Mesenteric fat pad (tissue), 1 donor: ENCODE measurements around the gene FBXO11. TPM values are rescaled to one million over a fixed set of nuclear protein-coding genes. Genes with fewer than 3 reads are reported as not detected.
"Not testable (repeated sequence)": the region's sequence is repeated elsewhere in the genome, so short reads cannot be mapped to it uniquely, and the experiment has no call there.

Source experiments
- DNase-seq: peaks from one replicate; pipeline ENCODE4 v3.0.0-alpha.2; 2020; ENCODE audit warnings: low spot score
- total RNA-seq: library from RNA; stranded (reverse); fragmentation: NEBNext Ultra II Directional; extraction: Animal tissue kit (Norgen Biotek cat#: 25700); gene quantifications from one replicate; pipeline ENCODE4 v1.2.1, GENCODE V29; 2021
- donor health status: DM: yes; HTN: yes; CAD: no.

The FBXO11 gene
- total RNA-seq, 1 donor from 2014 or later: 59.3 TPM

GRCh38 chr2:47899915-47900816, 6.1 kb downstream of the FBXO11 start:
- DNase-seq: no peak

- no peak for DNase-seq
Observed at GRCh38 chr2:47897883-47898731, 8.2 kb downstream of the FBXO11 start.

- DNase-seq: not testable (repeated sequence)
Observed at GRCh38 chr2:47897191-47897882, 9.0 kb downstream of the FBXO11 start.

- DNase-seq: no peak
Observed at GRCh38 chr2:47896450-47896968, 9.8 kb downstream of the FBXO11 start.

GRCh38 chr2:47893771-47894170, 12.5 kb downstream of the FBXO11 start:
- DNase-seq: no peak

- DNase-seq: no peak
Observed at GRCh38 chr2:47892338-47892730, 14.0 kb downstream of the FBXO11 start.

GRCh38 chr2:47891369-47892337, 14.6 kb downstream of the FBXO11 start:
- DNase-seq: no peak

GRCh38 chr2:47890711-47891368, 15.5 kb downstream of the FBXO11 start:
- no peak for DNase-seq

GRCh38 chr2:47888581-47889280, 17.6 kb downstream of the FBXO11 start:
- DNase-seq: no peak

GRCh38 chr2:47876912-47877311, 29.4 kb downstream of the FBXO11 start:
- no peak for DNase-seq

GRCh38 chr2:47872941-47873340, 33.4 kb downstream of the FBXO11 start:
- no peak for DNase-seq

- DNase-seq: no peak
Observed at GRCh38 chr2:47870641-47871540, 35.4 kb downstream of the FBXO11 start.

- DNase-seq: no peak
Observed at GRCh38 chr2:47869859-47870595, 36.3 kb downstream of the FBXO11 start.

GRCh38 chr2:47868611-47869352, 37.5 kb downstream of the FBXO11 start:
- no peak for DNase-seq

- no peak for DNase-seq
Observed at GRCh38 chr2:47867205-47867604, 39.1 kb downstream of the FBXO11 start.

- DNase-seq: no peak
Observed at GRCh38 chr2:47864566-47864965, 41.7 kb downstream of the FBXO11 start.
